K562 (cell line): ENCODE results near the gene DBP. TPM values are rescaled to one million over a fixed set of nuclear protein-coding genes. Genes with fewer than 3 reads are reported as not detected.

Experiments used
- ELF1 ChIP-seq: fragments of 200-800 bp; sonication (Bioruptor generic); IDR thresholded peaks from 2 replicates; pipeline ENCODE4 v1.6.1; 2016; ENCODE audit warnings: missing genetic modification characterization, missing compliant biosample characterization
- ETS1 ChIP-seq: conservative IDR thresholded peaks from 2 replicates; pipeline ENCODE4 v1.6.1; 2011; ENCODE audit warnings: low read depth, mild to moderate bottlenecking, low read length; ENCODE audit not compliant: control insufficient read depth
- ETS2 ChIP-seq: IDR thresholded peaks from 2 replicates; pipeline ENCODE4 v1.6.1; 2016; ENCODE audit warnings: borderline replicate concordance, missing genetic modification characterization, mild to moderate bottlenecking, moderate library complexity, missing compliant biosample characterization; ENCODE audit not compliant: poor library complexity, severe bottlenecking
- FOXJ2 ChIP-seq: fragments of 200-800 bp; sonication (Bioruptor generic); IDR thresholded peaks from 2 replicates; pipeline ENCODE4 v1.6.1; 2016; ENCODE audit warnings: missing genetic modification characterization, missing compliant biosample characterization
- GATAD2A ChIP-seq: fragments of 450-650 bp; IDR thresholded peaks from 2 replicates; pipeline ENCODE4 v1.6.1; 2017
- JUN ChIP-seq, 2 experiments: sonication (generic) in 1 of 2; formaldehyde crosslinking in 1 of 2; IDR thresholded peaks; 2 replicates each; pipeline versions ENCODE4 v1.6.1 to v1.8.0; 2012 to 2022; ENCODE audit warnings: borderline replicate concordance in 2 of 2, mild to moderate bottlenecking in 2 of 2, improper control_type of control experiment in 1 of 2, low read depth in 1 of 2, low read length in 1 of 2, missing genetic modification reagents in 1 of 2
- LCOR ChIP-seq: sonication (generic); formaldehyde crosslinking; IDR thresholded peaks from 2 replicates; pipeline ENCODE4 v1.8.0; 2022; ENCODE audit warnings: mild to moderate bottlenecking, missing genetic modification reagents
- NFYB ChIP-seq: IDR thresholded peaks from 2 replicates; pipeline ENCODE4 v1.6.1; 2011; ENCODE audit warnings: mild to moderate bottlenecking, moderate library complexity; ENCODE audit not compliant: insufficient read length; ENCODE audit errors: extremely low read depth
- POLR2AphosphoS2 ChIP-seq: IDR thresholded peaks from 2 replicates; pipeline ENCODE4 v1.6.1; 2012; ENCODE audit warnings: low read length, improper control_type of control experiment
- RBM34 ChIP-seq: fragments of 200-400 bp; formaldehyde crosslinking; IDR thresholded peaks from 2 replicates; pipeline ENCODE4 v1.6.1; 2018; ENCODE audit warnings: low read length, borderline replicate concordance; ENCODE audit not compliant: insufficient read depth
- RCOR1 ChIP-seq, 2 experiments: IDR thresholded peaks; 2 replicates each; pipeline ENCODE4 v1.6.1; 2012; ENCODE audit warnings: low read depth in 2 of 2, low read length in 2 of 2, borderline replicate concordance in 1 of 2, improper control_type of control experiment in 1 of 2
- RERE ChIP-seq: sonication (generic); formaldehyde crosslinking; IDR thresholded peaks from 2 replicates; pipeline ENCODE4 v1.8.0; 2023; ENCODE audit warnings: missing genetic modification reagents, mild to moderate bottlenecking, borderline replicate concordance
- SOX6 ChIP-seq: fragments of 450-650 bp; IDR thresholded peaks from 2 replicates; pipeline ENCODE4 v1.6.1; 2014; ENCODE audit warnings: mild to moderate bottlenecking
- SP1 ChIP-seq: sonication (generic); formaldehyde crosslinking; IDR thresholded peaks from 2 replicates; pipeline ENCODE4 v1.8.1; 2022; ENCODE audit warnings: mild to moderate bottlenecking, missing genetic modification reagents
- TAL1 ChIP-seq: fragments of 450-650 bp; IDR thresholded peaks from 2 replicates; pipeline ENCODE4 v1.6.1; 2016; ENCODE audit warnings: mild to moderate bottlenecking
- TSC22D4 ChIP-seq: fragments of 450-650 bp; IDR thresholded peaks from 2 replicates; pipeline ENCODE4 v1.6.1; 2016; ENCODE audit warnings: missing genetic modification characterization, missing biosample characterization, control low read depth
- ZC3H11A ChIP-seq: IDR thresholded peaks from 2 replicates; pipeline ENCODE4 v1.6.1; 2012; ENCODE audit warnings: low read depth, low read length, improper control_type of control experiment
- ZEB2 ChIP-seq: fragments of 450-650 bp; IDR thresholded peaks from 2 replicates; pipeline ENCODE4 v1.6.1; 2016
- ZNF121 ChIP-seq: sonication (generic); formaldehyde crosslinking; conservative IDR thresholded peaks from 2 replicates; pipeline ENCODE4 v1.8.0; 2022; ENCODE audit warnings: missing genetic modification reagents
- ZNF384 ChIP-seq: IDR thresholded peaks from 2 replicates; pipeline ENCODE4 v1.6.1; 2012; ENCODE audit warnings: low read depth, low read length, improper control_type of control experiment
- ZNF589 ChIP-seq: fragments of 200-800 bp; sonication (Bioruptor generic); IDR thresholded peaks from 2 replicates; pipeline ENCODE4 v1.6.1; 2016; ENCODE audit warnings: low read depth, missing genetic modification characterization, missing compliant biosample characterization
- polyA plus RNA-seq, 8 experiments: library from polyadenylated mRNA; depleted of rRNA in 4 of 8; stranded (reverse) in 5 of 8; unstranded in 3 of 8; fragments of >200 nt; fragmentation: Nextera tagmentation in 2 of 8; fragmentation: Illumina TruSeq in 1 of 8; extraction: Ambion mirVana in 2 of 8; extraction: Trizol in 1 of 8; gene quantifications; 2 replicates each; pipeline versions ENCODE4 v1.2.1 to v1.2.3, GENCODE V29; 2011 to 2014; ENCODE audit warnings: inconsistent platforms in 1 of 8, missing spikeins in 1 of 8
- total RNA-seq, 7 experiments: library from RNA; depleted of rRNA in 6 of 7; stranded (reverse); fragments of >200 nt in 6 of 7; fragmentation: Illumina TruSeq in 2 of 7; extraction: Trizol in 2 of 7; gene quantifications; 2 replicates each; pipeline versions ENCODE4 v1.2.1 to v1.2.3, GENCODE V29; 2011 to 2021; ENCODE audit warnings: low replicate concordance in 1 of 7

Gene DBP
- total and polyA plus RNA-seq, 9 of the 15 experiments (the other 6 are each of a cell fraction or from before 2014, with no cell fraction given): 0.25 to 5.5 (median 1.8) TPM

- TF ChIP-seq RERE (CRISPR knock-in tag): no peak
- no peak for TF ChIP-seq TSC22D4 (tag)
- TF ChIP-seq ELF1: no peak
- peak; percentile 99 for TF ChIP-seq ETS1
- TF ChIP-seq ETS2 (tag): no peak
- no peak for TF ChIP-seq SOX6
- no peak for TF ChIP-seq SP1
- TF ChIP-seq LCOR: no peak
- TF ChIP-seq ZNF384: peak; percentile 72
- no peak for TF ChIP-seq ZEB2
- no peak for TF ChIP-seq POLR2AphosphoS2
- TF ChIP-seq JUN (IDR thresholded peaks at IDR 0.05; ENCODE audit: borderline replicate concordance, low read depth, low read length): 0 out of 2 replicates have a peak, but pooled peaks have one; percentile 18
- no peak for TF ChIP-seq JUN (CRISPR knock-in tag; IDR thresholded peaks at IDR 0.05; ENCODE audit: borderline replicate concordance)
- no peak for TF ChIP-seq ZC3H11A
- TF ChIP-seq RBM34: no peak
- no peak for TF ChIP-seq RCOR1 (IDR thresholded peaks at IDR 0.05; ENCODE audit: borderline replicate concordance in 1 of 2, low read depth in 2 of 2, low read length in 2 of 2)
- TF ChIP-seq TAL1: no peak
- TF ChIP-seq FOXJ2: no peak
- TF ChIP-seq ZNF589 (CRISPR knock-in tag): 0 out of 2 replicates have a peak, but pooled peaks have one; percentile 46
- TF ChIP-seq ZNF121 (CRISPR knock-in tag): no peak
- peak; percentile 84; the same call in 1 of the 2 replicates for TF ChIP-seq GATAD2A
- no peak for TF ChIP-seq NFYB
Measured at GRCh38 chr19:48644839-48645619, 7.8 kb upstream of the DBP start (continued).
